GM12872 (cell line): ENCODE measurements around the gene POLR2C.

ENCODE experiments used
- CTCF ChIP-seq: IDR thresholded peaks from 3 replicates; pipeline ENCODE4 v1.5.1; 2011; ENCODE audit warnings: low read depth, mild to moderate bottlenecking, low read length, moderate library complexity; ENCODE audit not compliant: insufficient read depth

Gene POLR2C

GRCh38 chr16:57435838-57436237, 26.6 kb upstream of the POLR2C start:
- TF ChIP-seq CTCF = no peak

- no peak for TF ChIP-seq CTCF
Measured at GRCh38 chr16:57444711-57445110, 17.8 kb upstream of the POLR2C start.

- TF ChIP-seq CTCF = no peak
Measured at GRCh38 chr16:57445510-57445909, 17.0 kb upstream of the POLR2C start.

- no peak for TF ChIP-seq CTCF
Measured at GRCh38 chr16:57446531-57447185, 15.8 kb upstream of the POLR2C start.

- 0 out of 3 replicates have a peak, but pooled peaks have one; percentile 8 for TF ChIP-seq CTCF
Measured at GRCh38 chr16:57447186-57447962, 15.1 kb upstream of the POLR2C start, which contains the start of the genes CIAPIN1 and COQ9. Gene CIAPIN1 (minus strand): TSS chr16:57447385. CDS start chr16:57440928, 6,457 bp downstream. Gene COQ9 (plus strand): TSS chr16:57447479. CDS start chr16:57447506, 27 bp downstream.

GRCh38 chr16:57452021-57452420, 10.5 kb upstream of the POLR2C start:
- TF ChIP-seq CTCF = no peak

GRCh38 chr16:57462978-57463362, 491 bp downstream of the POLR2C start:
- TF ChIP-seq CTCF = no peak
